Cardiac fibroblast (primary cell): ENCODE data around the gene BUD31.

Experiments
- DNase-seq, 2 donors: peaks; one replicate each; pipeline versions ENCODE4 v3.0.0 to v3.0.0-alpha.2; 2010; ENCODE audit warnings: low read depth in 2 of 2
- H3K4me3 ChIP-seq, 2 donors: replicated peaks in 1 of 2; 1 replicate in 1 of 2; 2 replicates in 1 of 2; pipeline ENCODE4 v1.5.1; 2011; ENCODE audit warnings: low read depth in 2 of 2, low read length in 2 of 2, mild to moderate bottlenecking in 2 of 2, moderate library complexity in 1 of 2
- CTCF ChIP-seq: IDR thresholded peaks from one replicate; pipeline ENCODE4 v1.5.1; 2011; ENCODE audit warnings: low read depth, mild to moderate bottlenecking, low read length, inconsistent platforms

BUD31 gene

GRCh38 chr7:99468336-99468918, 59.7 kb downstream of the BUD31 start:
- no peak for DNase-seq
- H3K4me3 ChIP-seq, result no peak overlapping the region
- no peak for TF ChIP-seq CTCF
